SK-N-MC (cell line): ENCODE results near the gene KBTBD3.

Experiments
- DNase-seq: peaks from one replicate; pipeline ENCODE4 v3.0.0-alpha.2; 2011; ENCODE audit warnings: low read depth, low spot score
- H3K27ac ChIP-seq: fragments of 200-600 bp; sonication (generic); 2 replicates; pipeline ENCODE4 v1.5.1; 2016; ENCODE audit warnings: mixed run types
- H3K36me3 ChIP-seq: fragments of 200-600 bp; sonication (generic); 2 replicates; pipeline ENCODE4 v1.6.1; 2017; ENCODE audit warnings: antibody characterized with exemption, low read length, mixed read lengths; ENCODE audit not compliant: insufficient read depth
- H3K4me3 ChIP-seq: fragments of 200-600 bp; sonication (generic); 2 replicates; pipeline ENCODE4 v1.5.1; 2016
- H3K9ac ChIP-seq: fragments of 200-600 bp; sonication (generic); 2 replicates; pipeline ENCODE4 v1.8.0; 2017; ENCODE audit warnings: mixed run types, mixed read lengths; ENCODE audit not compliant: insufficient read length
- H3K9me3 ChIP-seq: fragments of 200-600 bp; sonication (generic); 2 replicates; pipeline ENCODE4 v1.6.1; 2017; ENCODE audit warnings: low read depth, mild to moderate bottlenecking, antibody characterized with exemption, low read length, moderate library complexity, mixed read lengths
- EZH2 ChIP-seq: fragments of 200-600 bp; sonication (generic); IDR thresholded peaks from one replicate; pipeline ENCODE4 v1.6.1; 2017; ENCODE audit warnings: antibody characterized with exemption
- FOXP2 ChIP-seq: optimal IDR thresholded peaks from 2 replicates; pipeline ENCODE3; 2011; ENCODE audit warnings: mild to moderate bottlenecking, moderate library complexity; ENCODE audit not compliant: insufficient read depth; ENCODE audit errors: extremely low read length, control extremely low read depth
- POLR2AphosphoS5 ChIP-seq: IDR thresholded peaks from 2 replicates; pipeline ENCODE4 v1.6.1; 2012; ENCODE audit warnings: mild to moderate bottlenecking, low read depth, low read length, borderline replicate concordance

The KBTBD3 gene

GRCh38 chr11:106001304-106002012 lies 75.7 kb downstream of the KBTBD3 start:
- peaks cover 10% of the 10 kb centered on the region for H3K36me3 ChIP-seq
- no peak for DNase-seq
- no peak overlapping the region for H3K4me3 ChIP-seq
- H3K9me3 ChIP-seq, result no peaks in the 10 kb centered on the region
- no peak for TF ChIP-seq FOXP2
- no peak for TF ChIP-seq EZH2
- no peak for TF ChIP-seq POLR2AphosphoS5
- no peak overlapping the region for H3K27ac ChIP-seq
- no peak overlapping the region for H3K9ac ChIP-seq
